ENCODE measurements around the gene MRPS22. TPM values are rescaled to one million over a fixed set of nuclear protein-coding genes. Genes with fewer than 3 reads are reported as not detected.

Gene MRPS22
- total RNA-seq: 45.3 and 46.0 TPM in 2 replicates
- long read RNA-seq, transcript MRPS22-202 (8 exons, 1,099 nt): minor isoform, 13 of 104 reads
- long read RNA-seq, transcript MRPS22-201 (8 exons, 1,120 nt): major isoform, 80 of 104 reads
- long read RNA-seq, partial matches to known transcripts: 2 of 104 reads
- long read RNA-seq, other reads (novel, unspliced or antisense): 2 of 104 reads

DNA sequence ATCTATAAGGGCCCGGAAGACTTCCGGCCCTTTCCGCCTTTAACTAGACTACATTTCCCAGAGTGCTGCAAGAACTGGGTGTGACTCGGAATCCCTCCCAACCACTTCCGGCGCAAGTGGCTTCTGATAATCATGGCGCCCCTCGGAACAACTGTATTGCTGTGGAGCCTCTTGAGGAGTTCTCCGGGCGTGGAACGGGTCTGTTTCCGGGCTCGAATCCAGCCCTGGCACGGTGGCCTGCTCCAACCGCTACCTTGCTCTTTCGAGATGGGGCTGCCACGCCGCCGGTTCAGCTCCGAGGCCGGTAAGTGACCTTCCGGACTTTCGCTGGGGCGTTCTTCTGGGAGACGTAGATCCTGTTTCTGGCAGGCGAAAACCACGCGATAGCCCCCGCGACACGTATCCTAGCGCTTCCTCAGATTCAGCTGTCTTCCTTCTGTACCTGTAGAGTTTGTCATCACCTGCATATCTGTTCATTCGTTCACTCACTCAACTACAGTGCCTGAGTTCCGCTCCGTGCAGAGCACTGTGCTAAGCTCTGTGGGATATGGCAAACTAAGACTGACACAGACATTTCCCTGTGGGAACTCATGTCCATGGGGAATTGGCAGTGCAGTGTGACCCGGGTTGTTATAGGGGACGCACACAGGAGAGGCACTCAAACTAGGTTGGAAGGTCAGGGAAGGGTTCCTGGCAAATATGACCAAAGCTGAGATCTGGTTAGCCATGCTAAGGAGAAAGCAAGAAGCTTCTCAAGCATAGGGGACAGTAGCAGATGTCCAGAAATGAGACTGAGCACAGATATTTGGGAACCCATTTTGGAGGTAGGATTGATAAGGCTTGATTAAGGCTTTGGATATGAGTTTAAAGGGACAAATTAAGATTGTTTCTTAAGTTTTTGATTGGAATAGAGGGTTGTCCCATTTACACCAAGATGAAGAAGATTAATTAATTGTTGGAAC, at the start of gene MRPS22:
Gene MRPS22, plus strand, starts transcription at position 126 of the 962 bp plus-strand sequence. Its CDS starts 7 bp downstream, at position 133.
- peak; percentile 57 for DNase-seq (ENCODE audit: low read depth, low spot score)
- Mint-ChIP-seq H3K27me3 (ENCODE audit: low read depth) (peaks cover 40% of the 10 kb centered on the region), H3K4me3 (no peak within 1 kb of the TSS), H3K36me3 (ENCODE audit: low read depth) (peaks cover 3% of the 10 kb centered on the region), H3K4me1 (no peaks in the 10 kb centered on the region), H3K27ac (ENCODE audit: unreplicated experiment) (no peak within 1 kb of the TSS), H3K9me3 (peaks cover 4% of the 10 kb centered on the region)
- TF ChIP-seq CTCF (conservative IDR thresholded peaks at IDR 0.05): no peak

- no peaks in the 10 kb centered on the region for H3K9me3 Mint-ChIP-seq
- H3K27ac Mint-ChIP-seq (ENCODE audit: unreplicated experiment): no peak overlapping the region
- no peak for TF ChIP-seq CTCF (conservative IDR thresholded peaks at IDR 0.05)
- no peak for DNase-seq (ENCODE audit: low read depth, low spot score)
- H3K36me3 Mint-ChIP-seq (ENCODE audit: low read depth): no peaks in the 10 kb centered on the region
- peaks cover 9% of the 10 kb centered on the region for H3K4me1 Mint-ChIP-seq
- no peaks in the 10 kb centered on the region for H3K27me3 Mint-ChIP-seq (ENCODE audit: low read depth)
- no peak overlapping the region for H3K4me3 Mint-ChIP-seq
Measured at GRCh38 chr3:139295040-139295439, 48.8 kb upstream of the MRPS22 start.

DNA sequence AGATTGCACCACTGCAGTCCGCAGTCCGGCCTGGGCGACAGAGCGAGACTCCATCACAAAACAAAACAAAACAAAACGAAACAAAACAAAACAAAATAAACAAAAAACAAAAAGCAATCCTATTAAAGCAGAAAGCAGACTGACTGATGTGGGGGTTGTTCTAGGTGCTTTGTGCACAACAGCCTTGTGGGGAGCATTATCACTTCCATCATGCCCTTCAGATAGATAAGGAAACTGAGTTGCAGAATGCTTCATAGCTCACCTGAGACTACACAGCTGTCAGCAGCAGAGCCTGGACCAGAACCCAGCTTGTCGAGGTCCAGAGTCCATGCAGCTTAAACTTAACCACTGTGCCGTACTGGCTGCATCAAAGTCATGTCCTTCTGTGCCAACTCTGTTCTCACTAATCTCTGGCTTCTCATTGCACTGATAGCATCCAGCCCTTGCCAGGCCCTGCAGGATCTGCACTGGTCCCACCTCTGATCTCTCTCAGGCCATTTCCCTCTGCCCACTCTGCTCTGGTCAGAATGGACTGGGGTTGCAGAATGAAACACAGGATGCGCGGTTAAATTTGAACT, 47.6 kb upstream of the MRPS22 start:
- no peak for DNase-seq (ENCODE audit: low read depth, low spot score)
- no peak overlapping the region for H3K27ac Mint-ChIP-seq (ENCODE audit: unreplicated experiment)
- H3K4me3 Mint-ChIP-seq: no peak overlapping the region
- no peaks in the 10 kb centered on the region for H3K9me3 Mint-ChIP-seq
- no peak for TF ChIP-seq CTCF (conservative IDR thresholded peaks at IDR 0.05)
- H3K27me3 Mint-ChIP-seq (ENCODE audit: low read depth): no peaks in the 10 kb centered on the region
- H3K4me1 Mint-ChIP-seq: peaks cover 9% of the 10 kb centered on the region
- H3K36me3 Mint-ChIP-seq (ENCODE audit: low read depth): no peaks in the 10 kb centered on the region

DNA sequence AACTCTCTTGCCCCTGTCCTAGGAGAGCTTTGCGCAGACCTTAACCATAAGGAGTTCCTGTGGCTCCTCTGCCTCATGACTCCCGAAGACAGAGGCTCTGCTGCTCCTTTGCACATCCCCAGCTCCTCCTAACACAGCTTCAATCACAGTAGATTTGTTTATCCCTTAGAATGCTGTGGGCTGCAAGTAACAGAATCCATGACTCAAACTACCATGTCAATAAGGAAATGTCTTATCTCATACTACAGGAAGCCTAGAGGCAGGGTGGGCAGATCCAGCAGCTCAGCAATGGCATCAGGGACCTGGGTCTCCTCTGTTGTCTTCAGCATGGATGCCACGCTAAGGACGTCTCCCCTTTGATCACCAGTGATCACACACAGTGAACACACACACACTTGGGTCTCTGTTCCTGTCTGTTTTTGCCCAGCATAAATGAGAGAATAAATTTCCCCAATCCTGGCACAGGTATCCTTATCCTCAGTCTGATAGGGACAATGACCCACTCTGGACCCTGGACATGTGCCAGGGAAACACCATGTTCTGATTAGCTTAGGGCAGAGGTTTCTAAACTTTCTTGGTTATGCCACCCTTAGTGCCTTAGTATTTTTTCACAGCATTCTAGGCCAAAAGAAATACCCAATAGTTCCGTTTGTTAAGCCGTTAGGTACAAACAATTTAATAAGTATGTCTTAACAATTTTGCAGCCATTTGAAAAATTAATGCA, 46.1 kb upstream of the MRPS22 start:
- TF ChIP-seq CTCF (conservative IDR thresholded peaks at IDR 0.05): no peak
- Mint-ChIP-seq H3K4me1 (peaks cover 4% of the 10 kb centered on the region), H3K36me3 (ENCODE audit: low read depth) (no peaks in the 10 kb centered on the region), H3K27me3 (ENCODE audit: low read depth) (no peaks in the 10 kb centered on the region), H3K9me3 (no peaks in the 10 kb centered on the region), H3K27ac (ENCODE audit: unreplicated experiment) (no peak overlapping the region), H3K4me3 (no peak overlapping the region)
- no peak for DNase-seq (ENCODE audit: low read depth, low spot score)
